Heart left ventricle (tissue), 13 donors: ENCODE data around the gene ARHGEF11.

Source experiments
- CTCF ChIP-seq, 12 donors: fragments of 200-600 bp; sonication (generic) in 4 of 12; IDR thresholded peaks; one replicate each; pipeline versions ENCODE4 v1.5.0 to v1.8.0; 2018 to 2022; ENCODE audit warnings: antibody characterized with exemption in 12 of 12, mild to moderate bottlenecking in 5 of 12
- POLR2A ChIP-seq, 2 donors: fragments of 450-650 bp; IDR thresholded peaks; one replicate each; pipeline ENCODE4 v1.6.1; 2017; ENCODE audit warnings: antibody characterized with exemption in 2 of 2, mild to moderate bottlenecking in 2 of 2, moderate library complexity in 2 of 2
- donor health status: ischemic (EF 13 %, LVEDD 7.1; RV severe dilation, severe dysfunction).
- donor health status: DM: no; HTN: yes; CAD: no.
- donor health status: DM: no; HTN: no; CAD: no.
- donor health status: ischemic (EF 25% LVEDD 6.9; RV normal size, moderate dysfunction).
- donor health status: ischemic (EF 25% LVEDD 5.7; RV mildly dilated, moderate dysfunction).
- donor health status: ischemic (EF 35%, LVEDD 5.7; RV mildly dilated, moderate dysfunction).
- donor health status: nonischemic (EF 11% LVEDD 7.7; RV severe dilation, severe dysfunction).
- donor health status: DM: yes; HTN: yes; CAD: no.
- donor health status: PGD.
- donor health status: ischemic (EF 29% LVEDD 5.4; RV normal size, mild dysfunction).
- donor health status: nonischemic (EF 23%, LVEDD 6.1; RV moderate dilation, normal function).

- TF ChIP-seq CTCF (IDR thresholded peaks at IDR 0.05) (no peak), POLR2A (IDR thresholded peaks at IDR 0.05) (no peak)
Measured at GRCh38 chr1:157025385-157025784, 20.2 kb downstream of the ARHGEF11 start.
